Upper lobe of left lung (tissue), 6 donors: Measurements from ENCODE around the gene SGK2. TPM values are rescaled to one million over a fixed set of nuclear protein-coding genes. Genes with fewer than 3 reads are reported as not detected.
A peak's percentile ranks its signal among the peaks of the same experiment; 100 is the strongest.
"Not testable (repeated sequence)": the region's sequence is repeated elsewhere in the genome, so short reads cannot be mapped to it uniquely, and the experiment has no call there.

Source experiments
- ATAC-seq, 2 donors: fragments of 200-7000 bp; cut with Tn5 transposase; one replicate each; pipeline ENCODE4 v1.9.1; 2022; ENCODE audit warnings: mild to moderate bottlenecking in 2 of 2, moderate library complexity in 2 of 2; ENCODE audit not compliant: low FRiP score in 2 of 2
- DNase-seq, 2 donors: peaks; one replicate each; pipeline ENCODE4 v3.0.0-alpha.2; 2019 to 2020
- H3K27ac ChIP-seq, 4 donors: fragments of 200-600 bp; sonication (generic); one replicate each; pipeline ENCODE4 v1.5.1; 2016 to 2019
- H3K27me3 ChIP-seq, 4 donors: fragments of 200-600 bp; sonication (generic); one replicate each; pipeline ENCODE4 v1.5.1; 2017 to 2019
- H3K36me3 ChIP-seq, 4 donors: fragments of 200-600 bp; sonication (generic); one replicate each; pipeline ENCODE4 v1.5.1; 2016 to 2019
- H3K4me1 ChIP-seq, 4 donors: fragments of 200-600 bp; sonication (generic); one replicate each; pipeline ENCODE4 v1.5.1; 2018 to 2019
- H3K4me3 ChIP-seq, 4 donors: fragments of 200-600 bp; sonication (generic); one replicate each; pipeline ENCODE4 v1.5.1; 2017 to 2019; ENCODE audit warnings: mild to moderate bottlenecking in 2 of 4, moderate library complexity in 1 of 4
- H3K9me3 ChIP-seq, 4 donors: fragments of 200-600 bp; sonication (generic); one replicate each; pipeline ENCODE4 v1.5.1; 2018 to 2019
- CTCF ChIP-seq, 6 experiments: fragments of 450-650 bp in 4 of 6; fragments of 200-600 bp in 2 of 6; sonication (generic) in 2 of 6; IDR thresholded peaks; one replicate each; pipeline ENCODE4 v1.5.1; 2016 to 2019; ENCODE audit warnings: antibody characterized with exemption in 6 of 6
- EP300 ChIP-seq, 4 donors: sonication (generic); formaldehyde crosslinking; IDR thresholded peaks; one replicate each; pipeline ENCODE4 v1.5.1; 2017; ENCODE audit warnings: antibody characterized with exemption in 4 of 4, control low read depth in 2 of 4
- POLR2A ChIP-seq, 4 donors: fragments of 450-650 bp; IDR thresholded peaks; one replicate each; pipeline ENCODE4 v1.5.1; 2016 to 2017; ENCODE audit warnings: antibody characterized with exemption in 4 of 4, mild to moderate bottlenecking in 2 of 4
- POLR2AphosphoS5 ChIP-seq, 2 donors: sonication (generic); formaldehyde crosslinking; IDR thresholded peaks; one replicate each; pipeline ENCODE4 v1.5.1; 2017; ENCODE audit warnings: antibody characterized with exemption in 2 of 2
- WGBS, 2 donors: methylation state at CpG; one replicate each; pipeline ENCODE4 v1.1.5; 2017 to 2018; 5-methylcytosine and 5-hydroxymethylcytosine counted together
- total RNA-seq, 6 donors: library from RNA; depleted of rRNA in 4 of 6; stranded (reverse); fragments of >200 nt in 4 of 6; gene quantifications; one replicate each; pipeline versions ENCODE4 v1.1.0 to v1.2.1, GENCODE V29; 2016 to 2021
- donor health status: DM: no; HTN: no; CAD: no; lungs with moderate emphysema.
- donor health status: DM: no; HTN: yes; CAD: no; lungs with severe emphysema.

SGK2 gene
- total RNA-seq, 6 donors from 2014 or later = 0.91 to 1.9 (median 1.1) TPM

GRCh38 chr20:43586641-43587040 lies 27.8 kb downstream of the SGK2 start:
- WGBS, 2 donors = 84 to 90% methylated on average over 8 of the region's 8 CpGs
- peaks cover 20 to 32% (median 29%) of the 10 kb centered on the region in 4 donors for H3K4me1 ChIP-seq
- no peak for TF ChIP-seq CTCF (IDR thresholded peaks at IDR 0.05)
- no peak for DNase-seq
- H3K4me3 ChIP-seq = no peak overlapping the region
- H3K36me3 ChIP-seq = no peaks in the 10 kb centered on the region
- no peaks in the 10 kb centered on the region for H3K27me3 ChIP-seq
- no peaks in the 10 kb centered on the region for H3K9me3 ChIP-seq
- ATAC-seq = no peak
- H3K27ac ChIP-seq = no peak overlapping the region

GRCh38 chr20:43588526-43588925 lies 29.7 kb downstream of the SGK2 start:
- not testable (repeated sequence) for H3K4me3 ChIP-seq, H3K36me3 ChIP-seq, H3K27ac ChIP-seq, H3K9me3 ChIP-seq, H3K27me3 ChIP-seq, ATAC-seq, DNase-seq
- whole genome bisulfite sequencing, 2 donors = 88 to 92% methylated on average over 10 of the region's 10 CpGs
- H3K4me1 ChIP-seq = peaks cover 25 to 36% (median 31%) of the 10 kb centered on the region in 4 donors

- Histone ChIP-seq H3K4me3 (peak overlapping the region in 3 of 4 donors; percentile 81 to 92 (median 88)), H3K27ac (peak overlapping the region; percentile 75 to 91 (median 80)), H3K36me3 (peaks cover 0 to 6% (median 1%) of the 10 kb centered on the region in 4 donors), H3K4me1 (peaks cover 16 to 24% (median 19%) of the 10 kb centered on the region in 4 donors), H3K9me3 (no peaks in the 10 kb centered on the region), H3K27me3 (no peaks in the 10 kb centered on the region)
- TF ChIP-seq EP300 (IDR thresholded peaks at IDR 0.05) = no peak
- no peak for TF ChIP-seq POLR2AphosphoS5 (IDR thresholded peaks at IDR 0.05)
- no peak for TF ChIP-seq POLR2A (IDR thresholded peaks at IDR 0.05)
- TF ChIP-seq CTCF (IDR thresholded peaks at IDR 0.05) = no peak
- DNase-seq (peak in 1 of 2 donors; percentile 26), ATAC-seq (no peak)
- WGBS, 2 donors = 27 to 29% methylated on average over 8 to 9 of the region's 9 CpGs
Observed at GRCh38 chr20:43590036-43590391, 31.2 kb downstream of the SGK2 start.

- TF ChIP-seq EP300 (IDR thresholded peaks at IDR 0.05) (no peak), POLR2AphosphoS5 (IDR thresholded peaks at IDR 0.05) (peak; percentile 58 to 76), POLR2A (IDR thresholded peaks at IDR 0.05) (peak in 1 of 4 donors; percentile 73), CTCF (IDR thresholded peaks at IDR 0.05) (peak in 1 of 6 experiments; percentile 12)
- 0 to 1% methylated on average over 26 to 46 of the region's 68 CpGs for WGBS, 2 donors
- ATAC-seq (peak; percentile 99 to 100), DNase-seq (peak; percentile 95 to 98)
- Histone ChIP-seq H3K27ac (peak within 1 kb of the TSS; percentile 75 to 91 (median 80)), H3K36me3 (peaks cover 0 to 13% (median 4%) of the 10 kb centered on the region in 4 donors), H3K4me3 (peak within 1 kb of the TSS; percentile 52 to 92 (median 84)), H3K27me3 (no peaks in the 10 kb centered on the region), H3K9me3 (no peaks in the 10 kb centered on the region), H3K4me1 (peaks cover 13 to 20% (median 18%) of the 10 kb centered on the region in 4 donors)
Observed at GRCh38 chr20:43590392-43591303, 31.8 kb downstream of the SGK2 start, which contains the start of gene IFT52. TSS of gene IFT52 (plus strand) at chr20:43590937. CDS start at chr20:43594699, 3,762 bp downstream.

GRCh38 chr20:43601960-43602359 lies 43.1 kb downstream of the SGK2 start:
- H3K36me3 ChIP-seq = peaks cover 9 to 64% (median 47%) of the 10 kb centered on the region in 4 donors
- H3K27ac ChIP-seq, H3K4me1 ChIP-seq, H3K4me3 ChIP-seq, ATAC-seq, H3K9me3 ChIP-seq, DNase-seq, H3K27me3 ChIP-seq: not testable (repeated sequence)
- 81 to 93% methylated on average over 8 of the region's 8 CpGs for WGBS, 2 donors
